ENCODE data around the gene GABARAPL2.
A peak's percentile ranks its signal among the peaks of the same experiment; 100 is the strongest.

The GABARAPL2 gene

GRCh38 chr16:75615619-75616018 is 49.4 kb downstream of the GABARAPL2 start:
- H3K27ac ChIP-seq (ENCODE audit: low read depth, low read length): no peak overlapping the region
- H3K4me2 ChIP-seq (ENCODE audit: low read length): no peak overlapping the region
- H3K79me2 ChIP-seq (ENCODE audit: control insufficient read depth, insufficient read depth, low read length): no peaks in the 10 kb centered on the region
- no peak overlapping the region for H2AK5ac ChIP-seq (ENCODE audit: low read length)
- no CpG with 5 or more reads among the region's 2 CpGs for WGBS (ENCODE audit: extremely low coverage, insufficient coverage, low lambda C conversion rate)
- no peak overlapping the region for H3K4ac ChIP-seq (ENCODE audit: low read depth, low read length)
- no peak overlapping the region for H3K56ac ChIP-seq (ENCODE audit: low read length)
- DNase-seq: no peak
- peaks cover 2% of the 10 kb centered on the region for H3K79me1 ChIP-seq (ENCODE audit: low read length)
- H3K23ac ChIP-seq (ENCODE audit: low read length): no peak overlapping the region
- no peak overlapping the region for H4K8ac ChIP-seq (ENCODE audit: low read depth, low read length)
- H3K27me3 ChIP-seq (ENCODE audit: insufficient read depth, low read length, poor library complexity): no peaks in the 10 kb centered on the region
- H3K36me3 ChIP-seq (ENCODE audit: control insufficient read depth, insufficient read depth, low read length): peaks cover 14% of the 10 kb centered on the region
- no peak overlapping the region for H3K18ac ChIP-seq (ENCODE audit: low read length)
- H3K9ac ChIP-seq (ENCODE audit: low read length): no peak overlapping the region
- no peak overlapping the region for H2BK15ac ChIP-seq (replicated peaks; ENCODE audit: low read depth)
- no peak overlapping the region for H2BK5ac ChIP-seq (ENCODE audit: low read length)
- H3K4me3 ChIP-seq (ENCODE audit: low read length): no peak overlapping the region
- no peaks in the 10 kb centered on the region for H3K4me1 ChIP-seq (ENCODE audit: control insufficient read depth, low read depth, low read length)
- no peak overlapping the region for H2BK120ac ChIP-seq (ENCODE audit: low read depth, low read length)
- H4K5ac ChIP-seq (ENCODE audit: low read length): no peak overlapping the region

GRCh38 chr16:75616521-75617010 is 50.4 kb downstream of the GABARAPL2 start:
- H3K18ac ChIP-seq (ENCODE audit: low read length): no peak overlapping the region
- H2BK5ac ChIP-seq (ENCODE audit: low read length): no peak overlapping the region
- H3K36me3 ChIP-seq (ENCODE audit: control insufficient read depth, insufficient read depth, low read length): peaks cover 13% of the 10 kb centered on the region
- H3K27ac ChIP-seq (ENCODE audit: low read depth, low read length): no peak overlapping the region
- H3K4me1 ChIP-seq (ENCODE audit: control insufficient read depth, low read depth, low read length): no peaks in the 10 kb centered on the region
- H3K27me3 ChIP-seq (ENCODE audit: insufficient read depth, low read length, poor library complexity): no peaks in the 10 kb centered on the region
- H3K56ac ChIP-seq (ENCODE audit: low read length): no peak overlapping the region
- no peak overlapping the region for H4K5ac ChIP-seq (ENCODE audit: low read length)
- peaks cover 2% of the 10 kb centered on the region for H3K79me1 ChIP-seq (ENCODE audit: low read length)
- DNase-seq: no peak
- no peak overlapping the region for H2BK15ac ChIP-seq (replicated peaks; ENCODE audit: low read depth)
- H2AK5ac ChIP-seq (ENCODE audit: low read length): no peak overlapping the region
- H3K79me2 ChIP-seq (ENCODE audit: control insufficient read depth, insufficient read depth, low read length): no peaks in the 10 kb centered on the region
- H3K4me2 ChIP-seq (ENCODE audit: low read length): no peak overlapping the region
- no peak overlapping the region for H3K9ac ChIP-seq (ENCODE audit: low read length)
- no peak overlapping the region for H3K4me3 ChIP-seq (ENCODE audit: low read length)
- H3K4ac ChIP-seq (ENCODE audit: low read depth, low read length): no peak overlapping the region
- H2BK120ac ChIP-seq (ENCODE audit: low read depth, low read length): no peak overlapping the region
- H3K23ac ChIP-seq (ENCODE audit: low read length): no peak overlapping the region
- WGBS (ENCODE audit: extremely low coverage, insufficient coverage, low lambda C conversion rate): no CpG with 5 or more reads among the region's 4 CpGs
- no peak overlapping the region for H4K8ac ChIP-seq (ENCODE audit: low read depth, low read length)

GRCh38 chr16:75617121-75617520 is 50.9 kb downstream of the GABARAPL2 start:
- Histone ChIP-seq H3K4me2 (ENCODE audit: low read length) (no peak overlapping the region), H3K27ac (ENCODE audit: low read depth, low read length) (no peak overlapping the region), H3K36me3 (ENCODE audit: control insufficient read depth, insufficient read depth, low read length) (peaks cover 11% of the 10 kb centered on the region), H4K5ac (ENCODE audit: low read length) (no peak overlapping the region), H2BK5ac (ENCODE audit: low read length) (no peak overlapping the region), H3K18ac (ENCODE audit: low read length) (no peak overlapping the region), H3K4me1 (ENCODE audit: control insufficient read depth, low read depth, low read length) (peaks cover under 1% of the 10 kb centered on the region), H3K4me3 (ENCODE audit: low read length) (no peak overlapping the region), H3K79me1 (ENCODE audit: low read length) (peaks cover 4% of the 10 kb centered on the region), H3K27me3 (ENCODE audit: insufficient read depth, low read length, poor library complexity) (no peaks in the 10 kb centered on the region), H3K79me2 (ENCODE audit: control insufficient read depth, insufficient read depth, low read length) (peaks cover 2% of the 10 kb centered on the region), H2AK5ac (ENCODE audit: low read length) (no peak overlapping the region), H3K9ac (ENCODE audit: low read length) (no peak overlapping the region), H3K4ac (ENCODE audit: low read depth, low read length) (no peak overlapping the region), H2BK15ac (replicated peaks; ENCODE audit: low read depth) (no peak overlapping the region), H4K8ac (ENCODE audit: low read depth, low read length) (no peak overlapping the region), H2BK120ac (ENCODE audit: low read depth, low read length) (no peak overlapping the region), H3K23ac (ENCODE audit: low read length) (no peak overlapping the region), H3K56ac (ENCODE audit: low read length) (no peak overlapping the region)
- no CpG with 5 or more reads among the region's 3 CpGs for WGBS (ENCODE audit: extremely low coverage, insufficient coverage, low lambda C conversion rate)
- no peak for DNase-seq

GRCh38 chr16:75618780-75619179 is 52.6 kb downstream of the GABARAPL2 start:
- Histone ChIP-seq H3K79me1 (ENCODE audit: low read length) (peaks cover 7% of the 10 kb centered on the region), H3K4me2 (ENCODE audit: low read length) (no peak overlapping the region), H3K9ac (ENCODE audit: low read length) (no peak overlapping the region), H4K5ac (ENCODE audit: low read length) (no peak overlapping the region), H2AK5ac (ENCODE audit: low read length) (no peak overlapping the region), H3K18ac (ENCODE audit: low read length) (no peak overlapping the region), H2BK15ac (replicated peaks; ENCODE audit: low read depth) (no peak overlapping the region), H3K4me3 (ENCODE audit: low read length) (no peak overlapping the region), H3K4ac (ENCODE audit: low read depth, low read length) (no peak overlapping the region), H3K4me1 (ENCODE audit: control insufficient read depth, low read depth, low read length) (peaks cover 4% of the 10 kb centered on the region), H3K36me3 (ENCODE audit: control insufficient read depth, insufficient read depth, low read length) (peaks cover 6% of the 10 kb centered on the region), H3K56ac (ENCODE audit: low read length) (no peak overlapping the region), H3K23ac (ENCODE audit: low read length) (no peak overlapping the region), H3K27me3 (ENCODE audit: insufficient read depth, low read length, poor library complexity) (no peaks in the 10 kb centered on the region), H4K8ac (ENCODE audit: low read depth, low read length) (no peak overlapping the region), H2BK5ac (ENCODE audit: low read length) (no peak overlapping the region), H3K27ac (ENCODE audit: low read depth, low read length) (no peak overlapping the region), H3K79me2 (ENCODE audit: control insufficient read depth, insufficient read depth, low read length) (peaks cover 5% of the 10 kb centered on the region), H2BK120ac (ENCODE audit: low read depth, low read length) (no peak overlapping the region)
- DNase-seq: no peak
- no CpG with 5 or more reads among the region's 2 CpGs for WGBS (ENCODE audit: extremely low coverage, insufficient coverage, low lambda C conversion rate)

- Histone ChIP-seq H3K4me1 (ENCODE audit: control insufficient read depth, low read depth, low read length) (peaks cover 6% of the 10 kb centered on the region), H4K5ac (ENCODE audit: low read length) (no peak overlapping the region), H3K4ac (ENCODE audit: low read depth, low read length) (no peak overlapping the region), H2BK15ac (replicated peaks; ENCODE audit: low read depth) (no peak overlapping the region), H2AK5ac (ENCODE audit: low read length) (no peak overlapping the region), H3K36me3 (ENCODE audit: control insufficient read depth, insufficient read depth, low read length) (peaks cover 5% of the 10 kb centered on the region), H3K23ac (ENCODE audit: low read length) (no peak overlapping the region), H3K79me1 (ENCODE audit: low read length) (peaks cover 7% of the 10 kb centered on the region), H3K79me2 (ENCODE audit: control insufficient read depth, insufficient read depth, low read length) (peaks cover 5% of the 10 kb centered on the region), H4K8ac (ENCODE audit: low read depth, low read length) (no peak overlapping the region), H3K4me2 (ENCODE audit: low read length) (no peak overlapping the region), H3K18ac (ENCODE audit: low read length) (no peak overlapping the region), H3K27me3 (ENCODE audit: insufficient read depth, low read length, poor library complexity) (no peaks in the 10 kb centered on the region), H2BK5ac (ENCODE audit: low read length) (no peak overlapping the region), H3K27ac (ENCODE audit: low read depth, low read length) (no peak overlapping the region), H3K4me3 (ENCODE audit: low read length) (no peak overlapping the region), H3K9ac (ENCODE audit: low read length) (no peak overlapping the region), H3K56ac (ENCODE audit: low read length) (no peak overlapping the region), H2BK120ac (ENCODE audit: low read depth, low read length) (no peak overlapping the region)
- no peak for DNase-seq
- no CpG with 5 or more reads among the region's 20 CpGs for WGBS (ENCODE audit: extremely low coverage, insufficient coverage, low lambda C conversion rate)
Observed at GRCh38 chr16:75620326-75621169, 54.4 kb downstream of the GABARAPL2 start.

GRCh38 chr16:75621170-75621477 is 54.9 kb downstream of the GABARAPL2 start:
- Histone ChIP-seq H3K4me2 (ENCODE audit: low read length) (no peak overlapping the region), H3K4ac (ENCODE audit: low read depth, low read length) (no peak overlapping the region), H2AK5ac (ENCODE audit: low read length) (no peak overlapping the region), H3K36me3 (ENCODE audit: control insufficient read depth, insufficient read depth, low read length) (peaks cover 7% of the 10 kb centered on the region), H2BK5ac (ENCODE audit: low read length) (no peak overlapping the region), H2BK120ac (ENCODE audit: low read depth, low read length) (no peak overlapping the region), H3K27ac (ENCODE audit: low read depth, low read length) (no peak overlapping the region), H4K8ac (ENCODE audit: low read depth, low read length) (no peak overlapping the region), H3K4me3 (ENCODE audit: low read length) (no peak overlapping the region), H3K23ac (ENCODE audit: low read length) (no peak overlapping the region), H4K5ac (ENCODE audit: low read length) (no peak overlapping the region), H3K9ac (ENCODE audit: low read length) (no peak overlapping the region), H3K79me2 (ENCODE audit: control insufficient read depth, insufficient read depth, low read length) (peaks cover 5% of the 10 kb centered on the region), H3K27me3 (ENCODE audit: insufficient read depth, low read length, poor library complexity) (no peaks in the 10 kb centered on the region), H2BK15ac (replicated peaks; ENCODE audit: low read depth) (no peak overlapping the region), H3K4me1 (ENCODE audit: control insufficient read depth, low read depth, low read length) (peaks cover 6% of the 10 kb centered on the region), H3K56ac (ENCODE audit: low read length) (no peak overlapping the region), H3K18ac (ENCODE audit: low read length) (no peak overlapping the region), H3K79me1 (ENCODE audit: low read length) (peaks cover 7% of the 10 kb centered on the region)
- peak; percentile 56 for DNase-seq
- WGBS (ENCODE audit: extremely low coverage, insufficient coverage, low lambda C conversion rate): no CpG with 5 or more reads among the region's 2 CpGs

Measured in mesendoderm (in vitro differentiated cells).